Stimulated activated CD4-positive, alpha-beta T cell treated with anti-CD3 and anti-CD28 coated beads, Interleukin-2, amount 100 ng/mL, for 48 hours (primary cell): ENCODE data around the gene SMTNL2.

ENCODE experiments used
- DNase-seq, 2 donors: peaks; one replicate each; pipeline ENCODE4 v3.0.0-alpha.2; 2020

Gene SMTNL2

DNA sequence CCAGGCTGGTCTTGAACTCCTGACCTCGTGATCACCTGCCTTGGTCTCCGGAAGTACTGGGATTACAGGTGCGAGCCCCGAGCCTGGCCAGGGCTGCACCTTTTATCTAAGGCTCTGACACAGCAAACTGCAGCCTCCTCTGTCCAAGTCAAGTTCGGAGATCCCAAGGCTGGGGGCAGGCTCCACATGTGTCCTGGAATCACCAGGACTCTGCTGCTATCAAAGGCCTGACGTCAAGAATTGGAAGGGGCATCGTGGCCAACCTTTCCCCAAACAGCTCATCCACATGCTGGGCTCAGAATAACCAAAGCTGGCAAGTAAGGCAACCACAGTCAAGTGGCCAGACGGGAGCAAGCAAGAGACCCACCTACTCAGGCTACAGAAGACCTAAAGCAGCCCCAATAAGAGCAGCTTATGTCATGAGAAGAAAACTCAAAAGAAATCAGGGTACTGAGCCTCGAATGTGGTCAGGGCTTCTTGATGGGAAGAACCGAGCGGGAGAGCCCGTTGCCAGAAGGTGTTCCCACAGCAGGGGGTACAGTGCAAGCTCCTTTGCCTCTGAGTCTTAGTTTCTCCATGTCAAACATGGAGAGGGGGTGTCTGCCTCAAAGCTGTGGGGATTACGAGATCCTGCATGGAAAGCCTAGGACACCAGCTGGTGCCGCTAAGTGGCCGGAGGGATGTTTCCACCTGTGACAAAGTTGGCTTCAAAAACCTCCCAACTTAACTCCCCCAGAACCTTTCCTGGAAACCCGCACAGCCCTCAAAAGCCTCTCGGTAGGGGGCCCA is 37.0 kb upstream of the SMTNL2 start:
- no peak for DNase-seq

DNA sequence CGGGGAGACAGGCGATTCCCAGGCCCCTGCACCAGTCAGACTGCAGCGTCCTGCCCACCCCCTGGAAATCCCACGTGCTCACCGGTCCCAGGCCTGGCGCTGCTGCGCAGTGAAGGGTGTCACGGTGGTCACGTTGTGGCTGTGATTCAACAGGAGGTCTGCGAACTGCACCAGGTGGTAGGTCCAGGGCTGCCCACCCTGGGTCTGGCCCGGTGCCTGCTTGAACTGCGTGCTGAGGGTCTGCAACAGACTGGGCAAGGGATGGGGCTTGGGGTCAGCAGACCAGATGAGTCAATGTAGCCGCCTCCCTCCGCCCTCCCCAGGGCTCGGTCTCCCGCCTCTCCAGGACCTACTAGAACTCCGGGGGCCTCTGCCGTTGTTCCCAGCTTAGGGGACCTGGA is 36.3 kb upstream of the SMTNL2 start:
- no peak for DNase-seq

DNA sequence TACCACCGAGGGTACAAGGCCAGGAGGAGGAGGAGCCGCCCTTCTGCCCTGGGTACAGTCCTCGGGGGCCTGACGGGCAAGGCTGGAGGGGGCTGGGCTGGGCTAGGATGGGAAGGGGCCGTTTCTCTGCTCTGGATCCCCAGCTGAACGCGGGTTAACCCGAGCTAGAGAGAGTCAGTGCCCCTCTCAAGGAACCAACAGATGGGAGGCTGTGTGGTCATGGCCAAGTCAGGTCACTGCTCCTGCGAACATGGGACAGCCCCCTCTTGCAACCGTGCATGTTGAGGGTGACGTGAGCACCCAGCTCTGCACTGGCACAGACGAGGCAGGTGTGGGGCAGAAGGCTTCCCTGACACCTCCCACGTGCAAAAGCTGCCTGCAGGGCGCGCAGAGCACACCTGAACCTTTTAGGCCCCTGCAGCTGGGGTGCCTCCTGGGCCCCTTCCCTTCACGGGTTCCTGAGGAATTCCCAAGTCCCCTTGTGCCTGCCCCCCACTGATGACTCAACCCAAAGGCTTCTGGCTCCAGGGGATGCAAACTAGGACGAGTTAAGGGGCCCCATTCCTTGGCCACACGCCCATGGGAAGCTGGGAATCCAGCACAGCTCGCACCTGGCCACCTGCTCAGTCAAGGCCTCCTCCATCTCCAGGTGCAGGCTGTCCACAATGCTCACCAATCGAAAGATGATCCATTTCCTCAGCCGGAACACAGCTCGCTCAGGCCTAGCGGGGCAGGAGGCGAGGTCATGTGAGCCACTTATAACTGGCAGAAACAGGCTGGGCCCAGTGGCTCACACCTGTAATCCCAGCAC is 35.4 kb upstream of the SMTNL2 start:
- DNase-seq: no peak

DNA sequence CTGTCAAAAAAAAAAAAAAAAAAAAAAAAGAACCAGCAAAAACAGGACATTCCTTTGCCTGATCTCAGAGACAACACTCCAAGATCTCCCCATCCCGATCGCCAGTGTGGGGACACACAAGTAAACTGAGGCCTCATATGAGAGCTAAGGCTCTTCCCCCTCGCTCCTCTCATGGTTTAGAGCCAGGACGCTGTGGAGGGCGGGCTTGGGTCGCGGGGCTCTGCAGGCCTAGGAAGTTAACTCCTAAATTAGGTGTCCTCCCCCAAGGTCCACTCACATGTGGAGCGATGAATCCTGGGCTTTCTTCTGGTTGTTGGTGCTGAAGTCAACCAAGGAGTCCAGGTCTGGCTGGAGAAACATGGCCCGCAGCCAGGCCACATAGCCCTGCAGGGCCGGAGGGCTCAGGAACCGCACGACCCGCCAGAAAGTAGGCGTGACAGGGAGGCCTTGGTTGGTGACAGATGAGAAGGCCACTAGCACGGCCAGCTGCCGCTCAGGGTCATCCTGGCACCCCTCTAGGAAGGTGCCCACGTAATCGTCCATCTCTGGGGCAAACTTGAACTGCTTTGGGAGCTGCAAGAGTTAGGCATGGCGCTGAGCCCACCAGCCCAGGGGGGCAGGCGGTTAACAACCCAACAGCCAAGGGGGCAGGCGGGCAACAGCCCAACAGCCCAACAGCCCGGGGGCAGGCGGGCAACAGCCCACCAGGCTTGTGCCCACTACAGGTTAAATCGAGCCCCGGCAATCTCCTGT is 34.4 kb upstream of the SMTNL2 start:
- DNase-seq: no peak

DNA sequence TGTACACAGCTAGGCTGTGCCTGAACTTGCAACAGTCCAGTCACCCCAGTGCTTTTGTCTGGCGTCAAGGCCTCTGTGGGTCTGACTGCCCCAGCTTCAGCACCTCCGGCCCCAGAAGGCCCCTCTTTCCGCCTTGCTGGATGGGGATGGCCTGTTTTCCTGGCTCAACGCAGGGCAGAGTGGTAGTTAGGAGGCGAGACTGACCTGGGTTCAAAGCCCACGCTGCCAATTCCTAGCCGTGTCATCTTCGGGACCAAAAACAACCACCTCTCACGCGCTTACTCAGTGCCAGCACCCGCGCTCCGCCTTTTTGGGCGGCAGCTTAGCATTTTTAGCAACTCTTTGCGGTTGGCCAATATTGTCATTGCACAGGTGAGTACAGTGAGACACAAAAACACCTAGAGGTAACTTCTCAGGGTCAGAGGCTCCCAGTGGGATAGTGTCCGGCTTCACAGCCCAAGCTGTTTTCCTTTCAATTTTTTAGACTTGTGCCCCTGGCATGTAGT is 33.7 kb upstream of the SMTNL2 start:
- no peak for DNase-seq

DNA sequence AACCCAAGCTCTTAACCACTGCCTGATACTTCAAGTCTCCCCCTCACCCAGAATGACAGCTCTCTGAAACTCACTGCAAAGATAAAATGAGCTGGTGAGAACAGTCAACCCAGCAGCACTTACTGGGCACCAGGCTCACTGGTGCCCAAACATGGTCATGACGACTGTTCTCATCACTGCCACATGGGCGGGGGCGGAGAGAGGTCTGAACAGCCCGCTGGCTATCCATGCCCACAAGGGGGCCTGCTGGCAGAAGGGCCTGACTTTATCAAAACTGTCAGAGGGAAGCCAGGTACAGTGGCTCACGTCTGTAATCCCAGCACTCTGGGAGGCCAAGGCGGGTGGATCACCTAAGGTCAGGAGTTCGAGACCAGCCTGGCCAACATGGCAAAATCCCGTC is 33.2 kb upstream of the SMTNL2 start:
- no peak for DNase-seq

DNA sequence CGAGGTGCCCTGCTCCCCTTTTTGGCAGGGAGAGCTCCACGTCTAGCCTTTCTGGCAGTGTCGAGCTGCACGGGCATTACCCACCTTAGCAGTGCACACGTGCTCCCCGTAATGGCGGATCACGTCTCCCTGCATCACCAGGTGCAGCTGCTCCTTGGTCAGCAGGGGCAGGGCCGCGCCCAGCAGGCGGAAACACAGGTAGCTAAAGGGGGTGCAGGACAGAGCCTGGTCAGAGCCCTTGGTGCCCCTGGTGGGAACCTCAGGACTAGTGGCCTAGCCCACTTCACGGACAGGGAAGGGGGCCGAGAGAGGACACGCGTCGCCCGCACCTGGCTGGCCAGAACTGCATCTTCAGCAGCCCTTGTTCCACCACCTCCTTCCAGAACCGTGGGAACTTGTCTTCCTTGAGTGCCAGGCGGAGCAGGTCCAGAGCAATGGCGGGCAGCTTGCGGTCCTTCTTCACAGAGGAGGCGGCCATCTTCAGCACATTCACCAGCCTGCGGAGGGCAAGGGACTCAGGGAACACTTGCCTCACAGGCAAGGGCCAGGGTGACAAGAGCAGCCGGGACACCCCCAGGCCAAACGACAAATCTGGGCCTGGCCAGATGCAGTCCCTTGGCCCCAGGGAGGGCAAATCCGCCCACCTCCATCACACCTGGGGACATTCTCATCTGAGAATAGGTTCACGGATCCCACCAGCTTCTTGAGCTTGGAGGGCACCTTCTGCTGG is 32.4 kb upstream of the SMTNL2 start:
- no peak for DNase-seq

DNA sequence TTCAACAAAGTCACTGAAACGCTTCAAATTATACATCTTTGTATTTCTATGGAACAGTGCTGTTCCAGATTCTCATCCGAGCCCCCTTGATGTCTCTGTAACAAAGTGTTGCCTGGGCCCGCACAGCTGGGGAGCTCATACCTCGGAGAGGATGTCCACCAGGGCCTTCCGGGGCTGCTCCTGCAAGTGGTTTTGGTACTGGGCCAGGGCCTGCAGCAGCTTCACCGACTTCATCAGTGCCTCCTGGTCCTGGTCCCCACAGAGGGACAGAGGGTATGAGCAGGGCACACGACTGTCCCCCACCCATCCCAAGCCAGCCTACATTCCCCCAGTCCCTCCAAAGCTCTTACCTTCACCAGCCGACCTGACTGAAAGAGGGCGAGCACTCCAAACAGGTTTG is 30.7 kb upstream of the SMTNL2 start:
- DNase-seq: no peak

DNA sequence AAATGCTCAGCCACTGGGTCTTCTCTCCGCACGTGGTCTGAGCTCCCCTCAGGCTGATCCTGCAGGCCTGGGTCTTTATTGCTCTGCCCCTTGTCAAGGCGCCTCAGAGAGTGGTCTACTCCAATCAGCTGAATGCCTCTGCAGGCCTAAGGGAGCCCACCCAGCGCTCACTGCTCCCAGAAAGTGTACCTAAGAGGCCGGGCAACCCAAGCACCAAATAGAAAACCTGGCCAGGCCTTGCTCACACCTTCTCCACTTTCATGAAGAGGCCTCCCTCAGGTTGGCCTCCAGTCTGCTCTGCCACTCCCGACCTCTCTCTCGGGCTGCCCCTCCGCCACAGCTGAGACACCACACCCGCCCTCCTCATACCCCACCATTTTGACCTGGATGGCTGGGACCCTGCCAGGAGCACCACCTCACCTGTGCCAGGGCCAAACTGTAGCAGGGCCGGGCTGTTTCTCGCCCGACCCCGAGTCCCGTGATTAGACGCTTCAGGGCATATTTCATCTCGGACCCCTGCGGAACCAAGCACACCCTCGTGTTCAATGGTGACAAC is 29.8 kb upstream of the SMTNL2 start:
- DNase-seq: no peak

DNA sequence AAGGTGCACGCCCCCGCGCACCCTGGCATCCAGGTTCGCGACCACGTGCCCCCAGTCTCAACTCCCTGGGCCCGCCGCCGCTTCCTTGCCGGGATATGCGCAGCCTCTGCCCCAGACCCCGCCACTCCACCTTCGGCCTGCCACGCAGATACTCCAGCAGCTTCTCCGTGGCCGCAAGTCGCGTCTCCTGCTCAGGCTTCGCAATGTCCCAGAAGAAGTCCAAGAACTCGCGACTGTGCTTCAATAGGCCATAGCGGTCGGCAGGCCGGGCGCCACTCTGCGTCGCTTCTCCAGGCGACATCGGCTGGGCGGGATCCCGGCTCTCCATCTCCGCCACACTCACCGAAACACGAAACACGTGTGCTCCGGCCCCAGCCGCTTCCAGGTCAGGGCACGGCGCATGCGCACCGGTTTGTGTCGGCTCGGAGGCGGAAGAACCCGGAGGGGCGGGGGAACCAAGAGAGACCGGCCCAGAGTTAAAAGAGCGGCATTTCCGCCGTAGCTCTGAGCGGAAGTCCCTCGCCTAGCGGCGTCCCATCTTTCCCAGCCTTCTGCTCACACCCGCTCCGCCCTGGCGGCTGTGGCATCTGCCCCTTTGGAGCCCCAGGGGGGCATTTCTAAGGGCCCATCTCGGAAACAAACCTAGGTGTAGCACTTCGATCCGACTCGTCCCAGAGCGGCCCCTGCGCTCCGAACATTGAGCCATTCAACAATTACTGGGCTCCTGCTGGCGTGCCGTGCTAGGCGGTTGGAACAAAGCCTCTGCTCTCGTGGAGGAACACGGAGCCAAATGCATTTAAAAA is 29.1 kb upstream of the SMTNL2 start, which contains the start of gene MYBBP1A:
Gene MYBBP1A (minus strand): TSS at position 388 of the 803 bp plus-strand sequence. CDS start 60 bp downstream, at position 328.
- peak; percentile 97 for DNase-seq

DNA sequence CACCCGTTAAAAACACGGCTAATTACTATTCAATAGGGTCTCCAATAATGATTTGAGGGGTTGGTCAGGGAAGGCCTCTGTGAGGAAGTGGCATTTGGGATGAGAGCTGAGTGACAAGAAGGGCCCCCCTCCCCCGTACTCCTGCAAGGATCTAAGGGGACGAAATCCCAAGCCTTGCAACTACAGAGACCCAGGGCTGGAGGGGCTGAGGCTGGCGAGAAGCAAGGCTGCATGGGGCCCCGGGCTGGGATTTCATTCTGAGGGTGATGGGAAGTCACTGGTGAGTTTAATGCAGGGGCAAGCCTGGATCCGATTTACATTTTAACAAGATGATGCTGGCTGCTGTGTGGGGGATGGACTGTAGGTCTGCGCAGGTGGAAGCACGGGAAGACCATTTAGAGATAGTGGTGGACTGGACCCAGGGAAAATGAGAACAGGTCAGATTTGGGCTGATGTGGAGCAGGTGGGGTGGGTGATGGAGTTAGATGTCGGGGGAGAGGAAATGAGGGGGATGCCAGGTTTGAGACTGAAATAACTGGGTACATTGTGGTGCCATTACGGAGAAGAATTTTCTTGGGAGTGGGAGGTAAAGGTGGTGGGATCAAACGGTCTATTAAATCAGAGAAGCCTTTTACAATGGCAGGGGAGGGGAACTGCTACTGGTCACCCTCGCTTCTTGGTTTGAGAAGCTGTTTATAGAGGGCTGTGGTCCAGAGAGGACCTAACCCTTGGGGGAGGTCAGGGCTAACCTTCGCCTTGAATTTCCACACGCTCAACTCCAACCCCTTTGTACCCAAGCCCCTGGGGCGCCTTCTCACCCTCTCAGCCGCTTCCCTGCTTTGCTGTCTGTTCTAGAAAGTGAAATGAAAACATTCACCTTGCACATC is 28.2 kb upstream of the SMTNL2 start:
- no peak for DNase-seq

DNA sequence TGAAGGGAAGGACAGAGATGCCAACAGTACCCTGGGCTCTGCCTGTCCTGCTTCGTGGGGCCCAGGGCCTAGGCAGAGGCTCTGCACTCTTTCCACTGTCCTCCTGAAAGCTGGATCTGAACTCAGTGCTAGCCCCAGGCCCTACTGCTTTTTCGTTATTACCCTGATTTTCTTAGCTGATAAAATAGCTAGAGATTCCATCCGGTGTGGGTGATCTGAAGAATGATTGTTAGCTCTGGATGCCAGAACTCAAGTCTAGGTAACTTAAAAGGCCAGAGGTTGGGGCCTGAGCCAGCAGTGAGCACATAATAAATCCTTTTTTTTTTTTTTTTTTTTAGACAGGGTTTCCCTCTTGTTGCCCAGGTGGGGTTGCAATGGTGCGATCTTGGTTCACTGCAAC is 27.3 kb upstream of the SMTNL2 start:
- DNase-seq: no peak

DNA sequence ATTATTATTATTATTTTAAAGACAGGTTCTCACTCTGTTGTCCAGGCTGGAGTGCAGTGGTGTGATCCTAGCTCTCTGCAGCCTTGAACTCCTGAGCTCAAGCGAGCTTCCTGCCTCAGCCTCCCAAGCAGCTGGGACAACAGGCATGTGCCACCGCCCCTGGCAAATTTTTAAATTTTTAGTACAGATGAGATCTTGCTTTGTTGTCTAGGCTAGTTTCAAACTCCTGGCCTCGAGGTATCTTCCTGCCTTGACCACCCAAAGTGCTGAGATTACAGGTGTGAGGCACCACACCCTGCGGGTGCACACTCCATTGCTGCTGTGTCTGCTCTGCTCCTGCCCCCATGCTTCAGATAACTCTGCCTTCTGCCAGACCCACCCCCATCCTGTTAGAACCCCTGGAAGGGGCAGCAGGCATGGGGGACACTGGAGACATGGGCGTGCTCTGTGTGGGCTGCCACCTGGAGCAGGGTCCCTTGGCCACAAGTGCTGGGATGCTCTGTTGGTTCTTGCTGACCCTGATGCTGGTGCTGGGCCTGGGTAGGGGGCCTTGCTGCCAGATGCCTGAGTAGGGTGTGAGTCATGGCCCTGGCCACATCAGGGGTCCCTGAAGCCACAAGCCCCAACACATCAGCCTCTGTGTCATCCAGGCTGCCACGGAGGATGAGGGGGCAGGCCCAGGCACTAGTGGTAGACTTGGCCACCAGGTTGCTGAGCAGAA is 26.5 kb upstream of the SMTNL2 start:
- DNase-seq: no peak

DNA sequence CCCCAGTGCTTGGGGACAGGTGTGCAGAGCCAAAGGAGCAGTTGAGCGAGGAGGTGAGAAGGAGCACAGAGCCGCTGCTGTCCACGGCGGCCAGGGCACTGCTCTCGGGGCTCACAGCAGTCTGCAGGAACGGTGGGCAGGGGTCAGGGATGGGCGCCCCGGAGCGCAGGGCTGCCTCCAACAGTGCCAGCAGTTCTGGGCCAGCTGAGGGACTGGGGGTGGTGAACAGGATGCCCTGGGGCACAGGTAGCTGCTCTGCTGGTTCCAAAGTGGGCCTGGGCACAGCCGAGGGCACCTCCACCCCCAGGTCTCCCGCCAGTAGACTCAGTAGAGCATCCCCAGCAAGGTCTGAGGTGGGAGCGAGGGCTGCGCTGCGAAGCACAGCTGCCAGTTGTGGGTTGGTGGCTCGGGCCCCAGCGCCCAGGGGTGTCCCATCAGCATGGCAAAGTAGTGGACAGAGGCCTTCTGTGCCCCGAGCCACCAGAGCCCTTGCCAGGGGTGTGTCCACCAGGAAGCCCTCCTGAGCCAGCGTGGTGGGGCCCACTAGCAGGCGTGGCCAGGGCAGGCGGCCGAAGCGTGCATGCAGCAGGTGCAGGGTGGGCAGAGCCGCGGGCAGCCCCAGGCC is 25.9 kb upstream of the SMTNL2 start:
- DNase-seq: no peak

DNA sequence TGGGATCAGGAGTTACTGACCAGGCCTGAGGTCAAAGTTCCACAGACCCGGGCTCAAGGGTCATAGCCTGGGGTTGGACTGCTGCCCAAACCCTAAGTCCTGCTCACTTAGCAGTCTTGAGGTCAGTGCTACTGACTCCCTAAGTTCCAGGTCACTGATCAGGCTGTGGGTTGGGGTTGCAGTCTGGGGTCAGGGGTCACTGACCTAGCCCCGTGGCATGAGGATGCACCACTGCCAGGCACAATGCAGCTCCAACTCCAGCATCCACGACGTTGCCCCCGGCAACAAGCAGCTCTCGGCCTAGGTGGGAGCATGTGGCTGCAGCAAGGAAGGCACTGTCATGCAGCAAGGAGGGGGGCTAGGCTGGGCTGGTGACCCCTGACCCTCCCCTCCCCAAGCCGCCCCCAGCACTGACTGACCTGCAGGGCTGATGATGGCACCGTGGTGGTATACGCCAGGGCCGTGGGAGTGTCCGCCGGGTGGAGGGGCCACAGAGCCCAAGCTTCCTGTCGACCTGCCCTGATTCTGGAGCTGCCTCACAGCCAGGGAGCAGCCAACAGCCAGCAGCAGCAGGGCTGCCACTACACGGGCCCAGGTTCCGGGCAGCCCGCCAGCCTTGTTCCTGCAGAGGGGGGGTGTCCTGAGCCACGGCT is 25.1 kb upstream of the SMTNL2 start:
- DNase-seq: no peak

DNA sequence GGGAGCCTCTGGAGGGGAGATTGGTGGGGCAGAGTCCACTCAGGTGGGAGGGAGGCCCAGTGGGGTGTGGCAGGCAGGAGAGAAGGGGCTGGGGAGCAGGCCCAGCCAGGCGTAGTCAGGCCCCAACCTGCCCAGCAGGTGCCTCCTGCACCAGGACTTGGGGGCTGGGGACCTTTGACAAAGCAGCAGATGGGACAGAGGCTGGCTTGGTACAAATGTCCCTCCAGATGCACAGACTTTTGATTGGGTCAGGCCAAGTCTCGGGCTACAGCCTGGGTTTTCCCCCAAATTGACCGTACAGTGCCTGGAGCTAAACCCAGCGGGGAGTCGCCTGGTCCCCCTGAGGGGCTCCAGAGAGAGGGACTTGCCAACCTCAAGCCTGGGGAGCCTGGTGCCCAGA is 24.4 kb upstream of the SMTNL2 start:
- DNase-seq: no peak

DNA sequence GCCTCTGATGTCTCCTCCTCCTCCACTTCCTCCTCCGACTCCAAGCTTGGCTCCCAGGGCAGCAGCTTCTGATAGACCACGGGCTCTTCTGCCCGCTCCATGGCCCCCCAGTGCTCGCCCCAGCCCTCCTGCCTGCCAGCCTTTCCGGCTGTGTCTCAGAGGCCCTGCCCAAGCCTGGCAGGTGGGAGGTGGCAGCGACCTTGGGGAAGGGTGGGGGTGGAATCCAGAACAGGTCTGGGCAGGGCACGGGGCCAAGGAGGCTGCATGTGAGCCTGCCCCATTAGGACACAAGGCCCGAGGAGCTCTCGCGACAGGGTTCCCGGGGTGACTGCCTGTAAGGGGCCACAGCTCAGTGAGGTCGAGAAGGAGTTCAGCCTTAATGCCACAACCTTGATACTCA is 23.9 kb upstream of the SMTNL2 start, which contains the start of gene GGT6:
Gene GGT6 (minus strand): TSS at position 157 of the 400 bp plus-strand sequence. CDS start 56 bp downstream, at position 101.
- no peak for DNase-seq

DNA sequence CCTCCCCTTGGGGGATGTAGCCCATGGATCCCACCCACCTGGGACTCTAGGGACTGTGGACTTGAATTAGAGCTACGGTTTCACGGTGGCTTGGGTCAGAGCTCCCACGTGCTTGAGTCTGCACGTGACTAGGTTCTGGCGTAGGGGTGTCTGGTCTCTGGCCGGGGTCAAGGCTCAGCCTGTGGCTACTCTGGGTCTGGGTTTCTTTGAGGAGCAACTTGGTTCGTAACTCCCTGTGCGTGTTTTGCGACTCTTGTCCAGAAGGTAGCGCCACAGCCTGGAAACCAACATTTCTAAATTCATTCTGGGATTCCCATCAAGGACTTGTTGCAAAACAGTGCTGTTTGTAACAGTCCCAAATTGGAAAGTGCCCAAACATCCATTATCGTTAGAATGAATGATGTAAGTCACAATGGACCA is 23.5 kb upstream of the SMTNL2 start:
- no peak for DNase-seq
